Parathyroid adenoma (tissue), 2 donors: ENCODE measurements around the gene IQUB.
A peak's percentile ranks its signal among the peaks of the same experiment; 100 is the strongest.
"Not testable (repeated sequence)": the region's sequence is repeated elsewhere in the genome, so short reads cannot be mapped to it uniquely, and the experiment has no call there.

ENCODE experiments used
- H2AFZ ChIP-seq: fragments of 300-600 bp; sonication (generic); one replicate; pipeline ENCODE4 v1.7.0; 2017; ENCODE audit warnings: antibody characterized with exemption, mild to moderate bottlenecking
- H3K27ac ChIP-seq: fragments of 300-600 bp; sonication (generic); one replicate; pipeline ENCODE4 v1.7.0; 2017
- H3K27me3 ChIP-seq: fragments of 300-600 bp; sonication (generic); one replicate; pipeline ENCODE4 v1.7.0; 2017; ENCODE audit warnings: low read length; ENCODE audit not compliant: control insufficient read depth, insufficient read depth
- H3K36me3 ChIP-seq: fragments of 300-600 bp; sonication (generic); one replicate; pipeline ENCODE4 v1.7.0; 2017; ENCODE audit warnings: low read length; ENCODE audit not compliant: control insufficient read depth, insufficient read depth
- H3K4me1 ChIP-seq: fragments of 300-600 bp; sonication (generic); one replicate; pipeline ENCODE4 v1.7.0; 2017; ENCODE audit warnings: control low read depth
- H3K4me2 ChIP-seq: fragments of 300-600 bp; sonication (generic); one replicate; pipeline ENCODE4 v1.7.0; 2017; ENCODE audit warnings: low read length
- H3K4me3 ChIP-seq: fragments of 300-600 bp; sonication (generic); one replicate; pipeline ENCODE4 v1.7.0; 2017; ENCODE audit warnings: low read depth, low read length
- H3K79me2 ChIP-seq: fragments of 300-600 bp; sonication (generic); one replicate; pipeline ENCODE4 v1.7.0; 2017; ENCODE audit warnings: control low read depth
- H3K9ac ChIP-seq: fragments of 300-600 bp; sonication (generic); one replicate; pipeline ENCODE4 v1.7.0; 2017; ENCODE audit warnings: mild to moderate bottlenecking
- H3K9me3 ChIP-seq: fragments of 300-600 bp; sonication (generic); one replicate; pipeline ENCODE4 v1.7.0; 2017; ENCODE audit warnings: low read length; ENCODE audit not compliant: control insufficient read depth
- TF ChIP-seq, protein P1 (sequence below): fragments of 300-600 bp; sonication (generic); IDR thresholded peaks from one replicate; pipeline ENCODE4 v1.7.0; 2017; ENCODE audit warnings: antibody characterized with exemption, mild to moderate bottlenecking
- donor health status: primary hyperparathyroidism.

The IQUB gene

DNA sequence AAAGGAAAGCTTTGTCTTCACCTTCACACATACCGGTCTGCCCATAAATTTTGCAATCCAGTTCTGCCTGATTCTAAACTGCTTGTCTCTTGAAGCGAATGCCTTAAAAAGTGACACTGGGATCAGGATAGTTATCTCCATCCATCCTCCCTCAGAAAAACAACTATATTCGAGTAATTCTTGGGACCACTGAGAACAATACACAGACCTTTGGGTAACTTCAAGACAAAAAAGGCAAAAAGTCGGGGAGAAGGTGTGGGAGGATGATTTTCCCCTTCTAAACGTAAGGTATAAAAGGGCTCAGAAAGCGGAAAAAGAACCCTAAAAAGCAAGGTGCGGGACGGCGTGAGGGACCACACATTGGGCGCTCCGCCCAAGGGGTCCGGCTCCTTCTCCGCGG, 2.1 kb downstream of the IQUB start:
- not testable (repeated sequence) for H3K4me3 ChIP-seq, H3K27me3 ChIP-seq, H3K9me3 ChIP-seq, H3K36me3 ChIP-seq, H3K27ac ChIP-seq, H3K79me2 ChIP-seq, H3K9ac ChIP-seq, H3K4me1 ChIP-seq
- peak overlapping the region; percentile 69 for H2AFZ ChIP-seq
- peak overlapping the region; percentile 47 for H3K4me2 ChIP-seq

DNA sequence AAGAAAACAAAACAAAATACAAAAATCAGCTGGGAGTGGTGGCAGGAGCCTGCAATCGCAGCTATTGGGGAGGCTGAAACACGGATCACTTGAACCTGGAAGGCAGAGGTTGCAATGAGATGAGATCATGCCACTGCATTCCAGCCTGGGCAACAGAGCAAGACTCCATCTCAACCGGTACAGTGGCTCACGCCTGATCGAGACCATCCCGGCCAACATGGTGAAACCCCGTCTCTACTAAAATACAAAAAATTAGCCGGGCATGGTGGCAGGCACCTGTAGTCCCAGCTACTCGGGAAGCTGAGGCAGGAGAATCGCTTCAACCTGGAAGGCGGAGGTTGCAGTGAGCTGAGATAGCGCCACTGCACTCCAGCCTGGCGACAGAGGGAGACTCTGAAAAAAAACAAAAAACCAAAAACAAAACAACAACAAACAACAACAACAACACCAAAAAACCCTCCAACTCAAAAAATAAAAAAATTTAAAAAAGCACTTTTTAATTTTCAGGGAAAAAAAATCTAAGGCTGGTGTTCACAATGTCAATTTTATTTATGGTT, 4.3 kb downstream of the IQUB start:
- not testable (repeated sequence) for H3K9ac ChIP-seq

DNA sequence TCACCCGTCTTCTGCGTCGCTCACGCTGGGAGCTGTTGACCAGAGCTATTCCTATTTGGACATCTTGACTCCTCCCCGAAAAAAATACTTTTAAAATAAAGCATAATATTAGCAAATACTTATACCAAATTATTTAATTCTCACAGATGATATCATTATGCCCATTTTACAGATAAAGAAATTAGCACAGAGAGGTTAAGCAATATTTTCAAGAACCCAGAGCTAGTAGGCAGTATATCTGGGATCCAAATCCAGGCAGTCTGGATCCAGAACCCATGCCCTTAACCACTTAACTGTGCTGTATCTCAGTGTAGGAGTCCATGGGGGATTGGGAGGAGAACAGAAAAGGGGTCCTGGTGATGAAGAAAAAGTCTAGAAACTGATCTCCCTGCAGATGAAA, 6.1 kb downstream of the IQUB start:
- H2AFZ ChIP-seq, result no peak overlapping the region
- H3K9me3 ChIP-seq, result no peaks in the 10 kb centered on the region
- no peaks in the 10 kb centered on the region for H3K27me3 ChIP-seq
- H3K79me2 ChIP-seq, result peaks cover 8% of the 10 kb centered on the region
- no peak overlapping the region for H3K27ac ChIP-seq
- no peak overlapping the region for H3K9ac ChIP-seq
- TF ChIP-seq, protein P1, sequence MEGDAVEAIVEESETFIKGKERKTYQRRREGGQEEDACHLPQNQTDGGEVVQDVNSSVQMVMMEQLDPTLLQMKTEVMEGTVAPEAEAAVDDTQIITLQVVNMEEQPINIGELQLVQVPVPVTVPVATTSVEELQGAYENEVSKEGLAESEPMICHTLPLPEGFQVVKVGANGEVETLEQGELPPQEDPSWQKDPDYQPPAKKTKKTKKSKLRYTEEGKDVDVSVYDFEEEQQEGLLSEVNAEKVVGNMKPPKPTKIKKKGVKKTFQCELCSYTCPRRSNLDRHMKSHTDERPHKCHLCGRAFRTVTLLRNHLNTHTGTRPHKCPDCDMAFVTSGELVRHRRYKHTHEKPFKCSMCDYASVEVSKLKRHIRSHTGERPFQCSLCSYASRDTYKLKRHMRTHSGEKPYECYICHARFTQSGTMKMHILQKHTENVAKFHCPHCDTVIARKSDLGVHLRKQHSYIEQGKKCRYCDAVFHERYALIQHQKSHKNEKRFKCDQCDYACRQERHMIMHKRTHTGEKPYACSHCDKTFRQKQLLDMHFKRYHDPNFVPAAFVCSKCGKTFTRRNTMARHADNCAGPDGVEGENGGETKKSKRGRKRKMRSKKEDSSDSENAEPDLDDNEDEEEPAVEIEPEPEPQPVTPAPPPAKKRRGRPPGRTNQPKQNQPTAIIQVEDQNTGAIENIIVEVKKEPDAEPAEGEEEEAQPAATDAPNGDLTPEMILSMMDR, result no peak
- H3K4me1 ChIP-seq, result no peaks in the 10 kb centered on the region
- no peaks in the 10 kb centered on the region for H3K36me3 ChIP-seq
- no peak overlapping the region for H3K4me3 ChIP-seq
- no peak overlapping the region for H3K4me2 ChIP-seq

More for the DNA sequence above, 4.3 kb downstream of the IQUB start:
- H2AFZ ChIP-seq, H3K27ac ChIP-seq, H3K9me3 ChIP-seq, H3K4me2 ChIP-seq, H3K4me1 ChIP-seq, H3K79me2 ChIP-seq, H3K36me3 ChIP-seq, H3K27me3 ChIP-seq, H3K4me3 ChIP-seq: not testable (repeated sequence)

DNA sequence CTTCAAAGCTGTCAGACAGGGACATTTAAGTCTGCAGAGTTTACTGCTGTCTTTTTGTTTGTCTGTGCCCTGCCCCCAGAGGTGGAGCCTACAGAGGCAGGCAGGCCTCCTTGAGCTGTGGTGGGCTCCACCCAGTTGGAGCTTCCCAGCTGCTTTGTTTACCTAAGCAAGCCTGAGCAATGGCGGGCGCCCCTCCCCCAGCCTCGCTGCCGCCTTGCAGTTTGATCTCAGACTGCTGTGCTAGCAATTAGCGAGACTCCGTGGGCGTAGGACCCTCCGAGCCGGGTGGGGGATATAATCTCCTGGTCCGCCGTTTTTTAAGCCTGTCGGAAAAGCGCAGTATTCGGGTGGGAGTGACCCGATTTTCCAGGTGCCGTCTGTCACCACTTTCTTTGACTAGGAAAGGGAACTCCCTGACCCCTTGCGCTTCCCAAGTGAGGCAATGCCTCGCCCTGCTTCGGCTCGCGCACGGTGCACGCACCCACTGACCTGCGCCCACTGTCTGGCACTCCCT, 6.6 kb downstream of the IQUB start:
- H3K79me2 ChIP-seq, H2AFZ ChIP-seq, H3K9me3 ChIP-seq, H3K9ac ChIP-seq, H3K27me3 ChIP-seq, H3K4me3 ChIP-seq, H3K36me3 ChIP-seq, H3K4me1 ChIP-seq, H3K4me2 ChIP-seq, H3K27ac ChIP-seq: not testable (repeated sequence)

DNA sequence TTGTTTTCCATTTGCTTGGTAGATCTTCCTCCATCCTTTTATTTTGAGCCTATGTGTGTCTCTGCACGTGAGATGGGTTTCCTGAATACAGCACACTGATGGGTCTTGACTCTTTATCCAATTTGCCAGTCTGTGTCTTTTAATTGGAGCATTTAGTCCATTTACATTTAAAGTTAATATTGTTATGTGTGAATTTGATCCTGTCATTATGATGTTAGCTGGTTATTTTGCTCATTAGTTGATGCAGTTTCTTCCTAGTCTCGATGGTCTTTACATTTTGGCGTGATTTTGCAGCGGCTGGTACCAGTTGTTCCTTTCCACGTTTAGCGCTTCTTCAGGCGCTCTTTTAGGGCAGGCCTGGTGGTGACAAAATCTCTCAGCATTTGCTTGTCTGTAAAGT, 7.9 kb downstream of the IQUB start:
- not testable (repeated sequence) for H3K9ac ChIP-seq, H3K79me2 ChIP-seq, H2AFZ ChIP-seq, H3K36me3 ChIP-seq, H3K4me2 ChIP-seq, H3K27me3 ChIP-seq, H3K4me1 ChIP-seq, H3K27ac ChIP-seq, H3K4me3 ChIP-seq, H3K9me3 ChIP-seq

DNA sequence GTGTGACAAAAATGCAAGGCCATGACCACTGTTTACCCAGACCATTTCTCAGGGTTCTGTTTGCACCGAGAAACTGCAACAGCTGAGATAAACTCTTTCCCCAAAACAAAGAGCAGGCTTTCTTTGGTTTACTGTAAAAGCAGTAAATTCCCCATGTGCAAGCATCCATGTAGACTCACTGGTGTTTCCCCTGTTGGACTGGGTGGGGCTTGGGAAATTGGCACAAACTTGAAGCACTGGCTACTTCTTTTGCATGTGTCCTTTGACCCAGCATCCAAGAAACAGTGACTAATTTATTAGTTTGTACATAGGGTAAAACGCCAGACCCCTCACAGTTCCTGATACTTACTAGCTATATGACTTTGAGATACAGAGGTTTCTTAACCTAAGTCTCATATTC, 12.3 kb downstream of the IQUB start:
- no peak overlapping the region for H2AFZ ChIP-seq
- H3K4me2 ChIP-seq, result peak overlapping the region; percentile 8
- TF ChIP-seq, protein P1, result no peak
- no peaks in the 10 kb centered on the region for H3K36me3 ChIP-seq
- H3K4me3 ChIP-seq, result no peak overlapping the region
- no peaks in the 10 kb centered on the region for H3K9me3 ChIP-seq
- no peaks in the 10 kb centered on the region for H3K79me2 ChIP-seq
- no peak overlapping the region for H3K9ac ChIP-seq
- no peaks in the 10 kb centered on the region for H3K4me1 ChIP-seq
- no peak overlapping the region for H3K27ac ChIP-seq
- no peaks in the 10 kb centered on the region for H3K27me3 ChIP-seq

DNA sequence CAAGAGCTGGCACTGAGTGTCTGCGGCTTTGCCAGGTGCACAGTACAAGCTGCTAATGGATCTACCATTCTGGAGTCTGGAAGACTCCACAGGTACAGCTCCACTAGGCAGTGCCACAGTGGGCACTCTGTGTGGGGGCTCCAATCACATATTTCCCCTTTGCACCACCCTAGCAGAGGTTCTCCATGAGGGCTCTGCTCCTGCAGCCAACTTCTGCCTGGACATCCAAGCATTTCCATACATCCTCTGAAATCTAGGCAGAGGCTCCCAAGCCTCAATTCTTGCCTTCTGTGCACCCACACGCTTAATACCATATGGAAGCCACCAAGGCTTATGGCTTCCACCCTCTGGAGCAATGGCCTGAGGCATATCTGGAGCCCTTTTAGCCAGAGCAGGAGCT, 29.2 kb downstream of the IQUB start:
- no peaks in the 10 kb centered on the region for H3K27me3 ChIP-seq
- no peaks in the 10 kb centered on the region for H3K79me2 ChIP-seq
- H3K9ac ChIP-seq, result no peak overlapping the region
- H3K4me2 ChIP-seq, result no peak overlapping the region
- H3K9me3 ChIP-seq, result no peaks in the 10 kb centered on the region
- H2AFZ ChIP-seq, result no peak overlapping the region
- H3K4me3 ChIP-seq, result no peak overlapping the region
- no peak overlapping the region for H3K27ac ChIP-seq
- H3K4me1 ChIP-seq, result no peaks in the 10 kb centered on the region
- TF ChIP-seq, protein P1, result no peak
- no peaks in the 10 kb centered on the region for H3K36me3 ChIP-seq
